Stimulated activated CD4-positive, alpha-beta T cell treated with anti-CD3 and anti-CD28 coated beads, Interleukin-2, amount 100 ng/mL, for 24 hours (primary cell): ENCODE data around the gene PDS5B.
"Not testable (repeated sequence)": the region's sequence is repeated elsewhere in the genome, so short reads cannot be mapped to it uniquely, and the experiment has no call there.

Experiments used
- DNase-seq, 2 donors: peaks; one replicate each; pipeline ENCODE4 v3.0.0-alpha.2; 2020

The PDS5B gene

GRCh38 chr13:32821149-32821688 lies 235.0 kb downstream of the PDS5B start:
- no peak for DNase-seq

GRCh38 chr13:32822771-32823170 lies 236.5 kb downstream of the PDS5B start:
- DNase-seq = no peak

DNA sequence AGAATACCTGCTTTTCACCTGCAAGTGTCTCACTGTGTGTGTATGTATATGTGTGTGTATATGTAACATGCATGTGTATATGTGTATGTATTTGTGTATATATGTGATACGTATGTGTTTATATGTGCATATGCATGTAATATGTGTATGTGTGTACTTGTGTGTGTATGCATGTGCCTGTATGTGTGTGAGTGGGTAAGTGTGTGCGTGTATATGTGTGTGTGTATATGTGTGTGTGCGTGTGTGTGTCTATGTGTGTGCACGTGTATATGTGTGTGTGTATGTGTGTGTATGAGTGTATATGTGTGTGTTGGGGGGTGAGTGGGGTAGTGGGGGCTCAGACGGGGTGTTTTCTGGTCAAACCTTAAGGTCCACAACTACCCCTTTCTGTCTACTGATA lies 237.3 kb downstream of the PDS5B start:
- no peak for DNase-seq

- no peak for DNase-seq
Measured at GRCh38 chr13:32824061-32824460, 237.8 kb downstream of the PDS5B start.

DNA sequence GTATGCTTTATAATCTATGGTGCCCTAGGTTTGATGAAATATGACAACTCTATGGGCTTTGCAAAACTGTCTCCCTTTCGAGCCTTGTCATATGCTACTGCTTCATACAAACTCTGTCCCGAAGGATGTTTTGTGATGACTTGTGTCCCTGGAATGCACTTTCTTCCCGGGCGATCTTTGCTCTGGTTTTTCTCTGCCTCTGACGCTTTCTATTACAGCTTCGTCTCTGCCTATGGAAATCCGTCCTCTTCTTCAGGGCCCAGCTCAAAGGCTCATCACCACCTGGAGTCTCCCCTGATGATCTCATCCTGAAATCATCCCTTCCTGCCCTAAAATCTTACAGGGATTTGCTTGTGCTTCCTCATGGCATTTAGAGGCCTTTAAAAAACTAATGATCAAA lies 238.4 kb downstream of the PDS5B start:
- no peak for DNase-seq

DNA sequence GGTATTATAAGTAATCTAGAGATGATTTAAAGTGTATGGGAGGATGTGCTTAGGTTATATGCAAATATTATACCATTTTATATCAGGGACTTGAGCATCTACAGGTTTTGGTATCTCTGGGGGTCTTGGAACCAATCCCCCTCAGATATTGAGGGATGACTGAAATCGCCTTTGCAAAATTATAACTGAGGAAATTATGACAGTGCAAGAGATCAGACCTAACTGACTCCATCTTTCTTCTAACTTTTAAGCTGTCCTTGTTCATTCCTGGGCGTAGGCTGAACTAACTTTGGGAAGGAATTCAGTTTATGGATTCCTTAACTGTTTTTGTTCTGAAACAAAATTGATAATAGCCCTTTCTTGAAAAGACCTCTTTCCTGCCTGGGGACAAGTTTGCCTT lies 239.2 kb downstream of the PDS5B start:
- DNase-seq = no peak

GRCh38 chr13:32826372-32826771 lies 240.1 kb downstream of the PDS5B start:
- not testable (repeated sequence) for DNase-seq
